ENCODE measurements around the gene PILRA. TPM values are rescaled to one million over a fixed set of nuclear protein-coding genes. Genes with fewer than 3 reads are reported as not detected.
A peak's percentile ranks its signal among the peaks of the same experiment; 100 is the strongest.

Gene PILRA
- total RNA-seq, 1 experiment from 2014 or later, result 3.2 TPM

DNA sequence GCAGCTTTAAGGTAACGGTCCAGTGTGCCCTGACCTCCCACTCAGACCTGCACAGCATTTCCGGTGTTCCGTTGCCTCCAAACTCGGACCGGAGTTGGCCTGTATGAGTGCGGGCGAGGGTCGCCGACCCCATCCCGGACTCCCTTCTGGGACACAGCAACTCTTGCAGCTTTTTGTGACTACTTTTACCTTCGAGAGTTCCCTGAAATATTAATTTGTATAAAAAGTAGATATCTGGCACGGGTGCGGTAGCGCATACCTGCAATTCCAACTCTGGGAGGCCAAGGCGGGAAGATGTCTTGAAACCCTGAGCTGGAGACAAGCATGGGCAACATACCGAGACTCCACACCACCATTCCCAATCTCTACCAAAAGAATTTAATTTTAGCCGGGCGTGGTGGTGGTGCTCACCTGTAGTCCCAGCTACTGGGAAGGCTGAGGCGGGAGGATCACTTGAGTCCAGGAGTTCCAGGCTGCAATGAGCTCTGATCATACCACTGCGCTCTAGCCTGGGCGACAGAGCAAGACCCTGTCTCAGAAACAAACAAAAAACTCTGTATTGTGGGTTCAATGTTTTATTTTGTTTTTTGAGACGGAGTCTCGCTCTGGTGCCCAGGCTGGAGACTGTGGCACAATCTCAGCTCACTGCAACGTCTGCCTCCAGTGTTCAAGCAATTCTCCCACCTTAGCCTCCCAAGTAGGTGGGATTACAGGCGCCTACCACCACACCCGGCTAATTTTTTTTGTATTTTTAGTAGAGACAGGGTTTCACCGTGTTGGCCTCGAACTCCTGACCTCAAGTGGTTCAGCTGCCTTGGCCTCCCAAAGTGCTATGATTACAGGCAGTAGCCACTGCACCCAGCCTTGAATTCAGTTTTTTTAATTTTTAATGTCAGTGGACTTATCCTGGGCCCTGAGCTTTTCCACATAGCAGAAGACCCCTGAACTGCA is 64.1 kb downstream of the PILRA start:
- Histone ChIP-seq H2BK120ac (ENCODE audit: low read depth, low read length, poor library complexity, severe bottlenecking) (no peak overlapping the region), H2AFZ (ENCODE audit: low read length) (no peak overlapping the region), H3K79me1 (ENCODE audit: insufficient read depth, low read depth, low read length, poor library complexity, severe bottlenecking) (no peaks in the 10 kb centered on the region), H2BK5ac (ENCODE audit: insufficient read length, low read length) (no peak overlapping the region), H3K56ac (ENCODE audit: insufficient read length, low read depth, low read length) (no peak overlapping the region), H2BK15ac (ENCODE audit: low read depth, low read length) (no peak overlapping the region), H3K9ac (ENCODE audit: extremely low read depth, insufficient read length, low read length) (no peak overlapping the region), H3K9me3 (ENCODE audit: control insufficient read depth, low read depth, low read length) (no peaks in the 10 kb centered on the region), H3K4me1 (ENCODE audit: insufficient read depth, low read length) (no peaks in the 10 kb centered on the region), H3K79me2 (ENCODE audit: insufficient read depth, low read length) (no peaks in the 10 kb centered on the region), H2BK12ac (ENCODE audit: insufficient read length, low read depth, low read length) (no peak overlapping the region), H3K23ac (ENCODE audit: insufficient read length, low read depth, low read length) (no peak overlapping the region), H4K91ac (ENCODE audit: insufficient read length, low read depth, low read length) (no peak overlapping the region), H3K27ac (ENCODE audit: insufficient read length, low read depth, low read length) (no peak overlapping the region), H4K5ac (ENCODE audit: insufficient read length, low read depth, low read length) (no peak overlapping the region), H4K8ac (replicated peaks; ENCODE audit: insufficient read length, low read depth, low read length) (no peak overlapping the region), H3T11ph (ENCODE audit: low read length) (no peak overlapping the region), H3K14ac (ENCODE audit: insufficient read depth, low read length) (no peak overlapping the region), H3K4me2 (ENCODE audit: insufficient read depth, insufficient read length, low read length) (no peak overlapping the region), H4K20me1 (ENCODE audit: control insufficient read depth, insufficient read depth, insufficient read length) (no peaks in the 10 kb centered on the region), H3K18ac (ENCODE audit: insufficient read length, low read depth, low read length) (peak overlapping the region; percentile 49), H3K27me3 (ENCODE audit: insufficient read depth, low read length) (no peaks in the 10 kb centered on the region), H3K4ac (ENCODE audit: low read depth, low read length) (no peak overlapping the region), H2BK20ac (ENCODE audit: low read depth, low read length, poor library complexity, severe bottlenecking) (no peak overlapping the region), H3K23me2 (ENCODE audit: insufficient read length, low read depth, low read length, poor library complexity, severe bottlenecking) (peaks cover 7% of the 10 kb centered on the region), H2AK5ac (ENCODE audit: insufficient read length, low read length) (no peak overlapping the region)
- H3K9me3 Mint-ChIP-seq, result no peaks in the 10 kb centered on the region
- DNase-seq, result no peak
- H3K4me1 Mint-ChIP-seq, result peaks cover 25 to 27% of the 10 kb centered on the region in 2 experiments
- H3K36me3 Mint-ChIP-seq (ENCODE audit: insufficient read depth in 1 of 3, low read depth in 3 of 3), result peaks cover 25 to 48% (median 26%) of the 10 kb centered on the region in 3 experiments
- TF ChIP-seq, protein P1, sequence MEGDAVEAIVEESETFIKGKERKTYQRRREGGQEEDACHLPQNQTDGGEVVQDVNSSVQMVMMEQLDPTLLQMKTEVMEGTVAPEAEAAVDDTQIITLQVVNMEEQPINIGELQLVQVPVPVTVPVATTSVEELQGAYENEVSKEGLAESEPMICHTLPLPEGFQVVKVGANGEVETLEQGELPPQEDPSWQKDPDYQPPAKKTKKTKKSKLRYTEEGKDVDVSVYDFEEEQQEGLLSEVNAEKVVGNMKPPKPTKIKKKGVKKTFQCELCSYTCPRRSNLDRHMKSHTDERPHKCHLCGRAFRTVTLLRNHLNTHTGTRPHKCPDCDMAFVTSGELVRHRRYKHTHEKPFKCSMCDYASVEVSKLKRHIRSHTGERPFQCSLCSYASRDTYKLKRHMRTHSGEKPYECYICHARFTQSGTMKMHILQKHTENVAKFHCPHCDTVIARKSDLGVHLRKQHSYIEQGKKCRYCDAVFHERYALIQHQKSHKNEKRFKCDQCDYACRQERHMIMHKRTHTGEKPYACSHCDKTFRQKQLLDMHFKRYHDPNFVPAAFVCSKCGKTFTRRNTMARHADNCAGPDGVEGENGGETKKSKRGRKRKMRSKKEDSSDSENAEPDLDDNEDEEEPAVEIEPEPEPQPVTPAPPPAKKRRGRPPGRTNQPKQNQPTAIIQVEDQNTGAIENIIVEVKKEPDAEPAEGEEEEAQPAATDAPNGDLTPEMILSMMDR (conservative IDR thresholded peaks at IDR 0.05), result no peak
- WGBS (ENCODE audit: extremely low coverage, insufficient read length, low lambda C conversion rate), result no CpG with 5 or more reads among the region's 28 CpGs
- H3K27me3 Mint-ChIP-seq (ENCODE audit: low read depth), result peaks cover 3% of the 10 kb centered on the region; the same call in 1 of the 2 replicates
- peak overlapping the region in 1 of 2 experiments; percentile 62; a peak in 3 of 5 replicates for H3K4me3 Mint-ChIP-seq
- H3K27ac Mint-ChIP-seq, result peak overlapping the region in 1 of 3 experiments; percentile 61; a peak in 1 of 7 replicates

All from H9 (cell line).